ENCODE results near the gene CLCA1. TPM values are rescaled to one million over a fixed set of nuclear protein-coding genes. Genes with fewer than 3 reads are reported as not detected.

CLCA1 gene, protein sequence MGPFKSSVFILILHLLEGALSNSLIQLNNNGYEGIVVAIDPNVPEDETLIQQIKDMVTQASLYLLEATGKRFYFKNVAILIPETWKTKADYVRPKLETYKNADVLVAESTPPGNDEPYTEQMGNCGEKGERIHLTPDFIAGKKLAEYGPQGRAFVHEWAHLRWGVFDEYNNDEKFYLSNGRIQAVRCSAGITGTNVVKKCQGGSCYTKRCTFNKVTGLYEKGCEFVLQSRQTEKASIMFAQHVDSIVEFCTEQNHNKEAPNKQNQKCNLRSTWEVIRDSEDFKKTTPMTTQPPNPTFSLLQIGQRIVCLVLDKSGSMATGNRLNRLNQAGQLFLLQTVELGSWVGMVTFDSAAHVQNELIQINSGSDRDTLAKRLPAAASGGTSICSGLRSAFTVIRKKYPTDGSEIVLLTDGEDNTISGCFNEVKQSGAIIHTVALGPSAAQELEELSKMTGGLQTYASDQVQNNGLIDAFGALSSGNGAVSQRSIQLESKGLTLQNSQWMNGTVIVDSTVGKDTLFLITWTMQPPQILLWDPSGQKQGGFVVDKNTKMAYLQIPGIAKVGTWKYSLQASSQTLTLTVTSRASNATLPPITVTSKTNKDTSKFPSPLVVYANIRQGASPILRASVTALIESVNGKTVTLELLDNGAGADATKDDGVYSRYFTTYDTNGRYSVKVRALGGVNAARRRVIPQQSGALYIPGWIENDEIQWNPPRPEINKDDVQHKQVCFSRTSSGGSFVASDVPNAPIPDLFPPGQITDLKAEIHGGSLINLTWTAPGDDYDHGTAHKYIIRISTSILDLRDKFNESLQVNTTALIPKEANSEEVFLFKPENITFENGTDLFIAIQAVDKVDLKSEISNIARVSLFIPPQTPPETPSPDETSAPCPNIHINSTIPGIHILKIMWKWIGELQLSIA
- 0.18 TPM for total RNA-seq

DNA sequence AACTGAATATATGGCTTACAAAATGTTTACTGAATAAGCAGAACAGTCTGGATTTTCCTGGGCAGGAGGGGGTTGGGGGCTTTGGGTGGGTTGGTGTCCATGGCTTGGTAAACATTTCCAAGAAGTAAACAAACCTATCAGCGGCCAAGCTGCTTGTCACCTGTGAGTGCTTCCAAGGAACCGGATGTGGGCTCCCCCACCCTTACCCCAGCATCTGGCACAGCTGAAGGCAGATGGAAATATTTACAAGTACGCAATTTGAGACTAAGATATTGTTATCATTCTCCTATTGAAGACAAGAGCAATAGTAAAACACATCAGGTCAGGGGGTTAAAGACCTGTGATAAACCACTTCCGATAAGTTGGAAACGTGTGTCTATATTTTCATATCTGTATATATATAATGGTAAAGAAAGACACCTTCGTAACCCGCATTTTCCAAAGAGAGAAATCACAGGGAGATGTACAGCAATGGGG is at the start of gene CLCA1:
Gene CLCA1, plus strand, starts transcription at position 427 of the 477 bp plus-strand sequence. Its CDS starts 45 bp downstream, at position 472.
- DNase-seq (ENCODE audit: low spot score), result no peak

DNA sequence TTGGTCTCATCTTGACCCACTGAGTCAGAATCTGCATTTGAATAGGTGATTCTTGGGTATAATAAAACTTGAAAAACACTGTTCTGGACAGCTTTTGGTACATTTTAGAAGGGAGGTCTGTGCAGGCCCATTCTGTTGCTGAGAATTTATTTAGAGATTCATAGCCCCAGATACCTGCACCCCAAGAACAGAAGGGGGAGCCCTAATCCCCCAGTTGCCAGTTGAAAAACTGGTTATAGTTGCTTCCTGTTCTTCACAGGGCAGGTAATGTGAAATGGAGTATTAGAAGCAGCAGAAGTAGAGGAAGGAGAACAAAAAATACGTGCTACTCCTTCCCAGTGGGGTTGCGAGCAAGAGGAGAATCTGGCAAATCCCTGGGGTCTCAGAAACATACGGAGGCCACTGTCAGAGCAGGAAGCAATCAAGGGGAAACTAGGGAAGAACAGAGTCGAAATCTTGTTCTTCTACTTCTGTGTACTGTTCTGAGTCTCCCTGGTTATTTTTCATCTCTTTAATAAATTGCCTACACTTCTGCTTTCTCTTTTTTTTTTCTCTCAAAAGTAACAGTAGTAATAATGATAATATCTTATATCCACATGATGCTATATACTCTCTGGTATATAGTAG is 49.3 kb upstream of the CLCA1 start:
- DNase-seq (ENCODE audit: low spot score), result peak; percentile 58

GRCh38 chr1:86421601-86422280 is 47.0 kb upstream of the CLCA1 start:
- DNase-seq (ENCODE audit: low spot score), result no peak

DNA sequence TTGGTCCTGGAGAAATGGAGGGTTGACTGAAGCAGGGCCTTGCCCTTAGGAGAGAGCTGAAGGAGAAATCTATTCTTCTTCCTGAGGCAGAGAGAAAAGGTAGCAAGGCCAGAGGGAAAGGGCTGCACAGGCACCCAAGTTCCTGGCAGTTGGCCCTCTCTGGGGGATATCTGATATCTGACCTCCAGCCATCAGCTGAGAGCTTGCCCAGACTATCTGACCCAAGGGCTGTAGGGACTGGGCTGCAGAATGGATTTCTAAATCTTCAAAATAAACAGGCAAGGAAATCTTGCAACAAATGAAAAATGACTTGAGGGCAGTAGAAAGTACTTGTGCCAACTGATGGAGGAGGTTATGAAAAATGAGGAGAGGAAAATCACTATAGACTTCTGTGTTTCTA is 45.3 kb upstream of the CLCA1 start:
- no peak for DNase-seq (ENCODE audit: low spot score)

- DNase-seq (ENCODE audit: low spot score), result no peak
Measured at GRCh38 chr1:86423873-86424272, 44.9 kb upstream of the CLCA1 start, which contains the start of gene CLCA2. CLCA2 (plus strand) TSS chr1:86424171; CDS start chr1:86424248, 77 bp downstream.

DNA sequence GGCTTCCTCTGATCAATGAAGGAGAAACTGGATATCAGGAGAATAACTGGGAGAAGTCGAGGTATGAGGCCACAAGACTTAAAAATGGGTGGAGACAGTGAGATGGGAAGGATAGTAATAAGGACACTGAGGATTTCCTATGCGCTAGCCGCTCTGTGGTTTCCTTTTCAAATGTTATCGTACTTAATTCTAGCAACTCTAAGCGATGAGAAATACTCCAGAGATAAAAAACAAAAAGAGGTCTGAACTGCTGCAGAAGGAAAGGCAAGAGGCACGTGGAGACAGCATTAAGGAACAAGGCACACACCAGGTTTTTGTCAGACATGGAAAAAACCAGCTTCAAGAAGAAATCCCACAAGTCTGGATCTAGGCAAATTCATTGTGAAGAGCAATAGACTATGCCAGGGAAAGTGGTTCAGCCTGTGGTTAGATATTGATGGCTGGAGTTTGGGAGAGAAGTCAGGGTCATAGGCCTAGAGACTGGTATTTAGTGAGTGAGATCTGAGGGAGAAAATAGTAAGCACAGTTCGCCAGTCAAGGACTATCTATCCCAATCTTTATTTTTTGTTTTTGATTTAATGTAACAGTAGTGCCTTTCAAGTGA is 39.5 kb upstream of the CLCA1 start:
- DNase-seq (ENCODE audit: low spot score), result no peak

DNA sequence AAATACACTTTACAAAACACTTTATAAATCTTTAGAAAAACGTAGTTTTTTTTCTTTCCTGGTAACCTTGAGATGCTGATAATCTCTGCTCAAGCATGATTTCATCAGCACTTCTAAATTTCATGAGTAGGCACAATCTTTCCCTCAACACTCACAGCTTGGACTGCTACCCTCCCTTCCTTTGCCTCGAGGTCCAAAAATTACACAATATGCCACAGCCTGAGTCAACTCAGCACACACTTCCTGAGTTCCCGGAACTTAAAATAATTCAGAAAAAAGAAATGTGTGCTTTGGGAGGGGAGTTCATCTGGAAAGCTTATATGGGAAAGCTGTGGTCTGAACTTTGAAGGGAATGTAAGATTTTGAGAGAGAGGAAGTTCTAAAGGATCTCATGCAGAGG is 38.9 kb upstream of the CLCA1 start:
- DNase-seq (ENCODE audit: low spot score), result peak; percentile 75

- DNase-seq (ENCODE audit: low spot score), result no peak
Measured at GRCh38 chr1:86430376-86430775, 38.4 kb upstream of the CLCA1 start.

- DNase-seq (ENCODE audit: low spot score), result no peak
Measured at GRCh38 chr1:86434059-86434458, 34.7 kb upstream of the CLCA1 start.

DNA sequence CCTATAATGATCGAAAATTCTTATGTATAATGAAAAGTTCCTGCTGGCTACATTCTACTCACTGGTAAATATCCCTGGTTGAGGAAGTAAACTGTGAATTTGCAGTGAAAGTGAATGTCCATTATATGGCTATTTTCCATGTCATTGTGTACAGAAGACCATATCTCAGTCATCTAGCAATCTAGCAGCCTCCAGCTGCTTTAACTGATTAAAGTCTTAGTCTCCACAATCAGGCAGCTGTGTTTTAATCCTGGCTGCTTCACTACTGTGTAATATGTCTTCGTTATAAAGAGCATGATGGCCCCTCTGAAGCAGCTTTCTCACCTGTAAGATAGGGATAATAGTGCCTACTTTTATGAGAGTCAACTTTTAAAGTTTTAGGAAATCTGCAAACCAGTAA is 33.4 kb upstream of the CLCA1 start:
- DNase-seq (ENCODE audit: low spot score), result no peak

- no peak for DNase-seq (ENCODE audit: low spot score)
Measured at GRCh38 chr1:86436041-86436440, 32.7 kb upstream of the CLCA1 start.

- no peak for DNase-seq (ENCODE audit: low spot score)
Measured at GRCh38 chr1:86441581-86441980, 27.1 kb upstream of the CLCA1 start.

- no peak for DNase-seq (ENCODE audit: low spot score)
Measured at GRCh38 chr1:86441997-86442396, 26.7 kb upstream of the CLCA1 start.

DNA sequence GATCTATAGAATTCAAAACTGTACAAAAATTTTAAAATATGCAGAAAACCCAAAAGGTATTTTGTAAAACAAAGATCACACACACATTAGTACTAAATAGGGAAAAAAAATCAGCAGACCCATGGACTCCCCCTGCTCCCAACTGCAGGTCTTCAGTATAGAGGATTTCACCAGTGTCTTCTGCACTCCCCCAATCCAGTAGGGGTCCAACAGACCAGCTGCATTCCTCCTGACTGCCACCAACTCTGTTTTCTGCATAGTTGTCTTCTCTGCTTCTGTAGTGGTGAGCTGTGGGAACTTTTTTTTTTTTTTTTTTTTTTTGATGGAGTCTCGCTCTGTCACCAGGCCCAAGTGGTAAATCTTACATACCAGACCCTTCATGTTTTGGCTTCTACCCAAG is 22.8 kb upstream of the CLCA1 start:
- no peak for DNase-seq (ENCODE audit: low spot score)

DNA sequence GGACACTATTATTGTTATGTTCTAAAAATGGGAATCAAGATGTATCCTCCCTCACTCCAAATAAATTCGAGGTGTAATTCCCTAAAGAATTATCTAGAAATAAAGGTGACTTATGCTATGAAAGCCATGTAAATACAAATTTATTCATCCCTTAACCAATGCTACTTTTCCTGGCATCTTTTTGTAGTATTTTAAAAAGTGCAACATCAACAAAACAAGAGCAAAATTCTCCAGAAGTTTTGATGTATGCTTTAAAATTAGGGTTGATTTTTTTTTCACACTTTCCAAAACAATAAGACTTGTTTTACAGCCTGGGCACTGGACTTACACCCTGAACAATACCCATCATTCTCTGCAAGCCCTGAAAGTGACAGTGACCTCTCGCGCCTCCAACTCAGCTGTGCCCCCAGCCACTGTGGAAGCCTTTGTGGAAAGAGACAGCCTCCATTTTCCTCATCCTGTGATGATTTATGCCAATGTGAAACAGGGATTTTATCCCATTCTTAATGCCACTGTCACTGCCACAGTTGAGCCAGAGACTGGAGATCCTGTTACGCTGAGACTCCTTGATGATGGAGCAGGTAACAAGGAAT is 21.4 kb upstream of the CLCA1 start:
- no peak for DNase-seq (ENCODE audit: low spot score)

GRCh38 chr1:86448670-86449069 is 20.1 kb upstream of the CLCA1 start:
- no peak for DNase-seq (ENCODE audit: low spot score)

DNA sequence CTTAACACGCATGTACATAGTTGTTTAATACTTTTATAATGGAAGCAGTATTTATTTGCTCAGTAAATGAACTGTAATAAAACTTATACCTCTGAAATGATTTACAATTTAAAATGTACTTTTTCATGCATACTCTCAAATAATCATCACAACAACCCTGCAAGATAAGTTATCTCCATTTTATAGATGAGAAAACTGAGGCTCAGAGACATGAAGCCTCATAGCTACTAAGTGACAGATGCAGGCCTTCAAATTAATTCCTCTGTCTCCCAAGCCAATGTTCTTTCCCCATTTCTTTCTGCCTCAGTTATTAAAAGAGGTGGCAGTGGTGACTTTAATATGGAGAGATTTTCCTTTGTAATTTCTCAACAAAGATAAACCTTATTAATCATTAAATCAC is 19.6 kb upstream of the CLCA1 start:
- no peak for DNase-seq (ENCODE audit: low spot score)

- no peak for DNase-seq (ENCODE audit: low spot score)
Measured at GRCh38 chr1:86450847-86451246, 17.9 kb upstream of the CLCA1 start.

- DNase-seq (ENCODE audit: low spot score), result no peak
Measured at GRCh38 chr1:86453664-86454063, 15.1 kb upstream of the CLCA1 start.

DNA sequence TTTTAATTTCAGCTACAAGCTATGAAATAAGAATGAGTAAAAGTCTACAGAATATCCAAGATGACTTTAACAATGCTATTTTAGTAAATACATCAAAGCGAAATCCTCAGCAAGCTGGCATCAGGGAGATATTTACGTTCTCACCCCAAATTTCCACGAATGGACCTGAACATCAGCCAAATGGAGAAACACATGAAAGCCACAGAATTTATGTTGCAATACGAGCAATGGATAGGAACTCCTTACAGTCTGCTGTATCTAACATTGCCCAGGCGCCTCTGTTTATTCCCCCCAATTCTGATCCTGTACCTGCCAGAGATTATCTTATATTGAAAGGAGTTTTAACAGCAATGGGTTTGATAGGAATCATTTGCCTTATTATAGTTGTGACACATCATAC is 13.7 kb upstream of the CLCA1 start:
- DNase-seq (ENCODE audit: low spot score), result no peak

GRCh38 chr1:86460998-86461397 is 7.7 kb upstream of the CLCA1 start:
- DNase-seq (ENCODE audit: low spot score), result no peak
